ENCODE data around the gene ARHGAP33. TPM values are rescaled to one million over a fixed set of nuclear protein-coding genes. Genes with fewer than 3 reads are reported as not detected.

Gene ARHGAP33
- polyA plus RNA-seq, 1 donor from 2014 or later = 20.5 TPM

DNA sequence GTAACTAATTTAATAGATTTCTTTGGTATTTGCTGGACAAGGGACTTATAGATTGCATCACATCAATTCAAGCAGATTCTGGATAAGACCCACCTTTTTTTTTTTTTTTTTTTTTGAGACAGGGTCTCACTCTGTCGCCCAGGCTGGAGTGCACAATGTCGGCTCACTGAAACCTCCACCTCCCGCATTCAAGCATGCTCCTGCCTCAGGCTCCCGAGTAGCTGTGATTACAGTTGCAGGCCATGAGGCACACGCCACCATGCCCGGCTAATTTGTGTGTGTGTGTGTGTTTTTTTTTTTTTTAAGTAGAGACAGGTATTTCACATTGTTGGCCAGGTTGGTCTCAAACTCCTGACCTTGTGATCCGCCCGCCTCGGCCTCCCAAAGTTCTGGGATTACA is 41.5 kb downstream of the ARHGAP33 start:
- H3K9ac ChIP-seq (ENCODE audit: low read length) = no peak overlapping the region
- no peak overlapping the region for H3K4me2 ChIP-seq (ENCODE audit: low read length)
- H3K79me2 ChIP-seq (replicated peaks; ENCODE audit: insufficient read depth, low read length) = no peaks in the 10 kb centered on the region
- H3K9me2 ChIP-seq (ENCODE audit: insufficient read depth, low read length) = no peaks in the 10 kb centered on the region
- H2AFZ ChIP-seq (ENCODE audit: low read depth, low read length) = no peak overlapping the region
- H3K9me3 ChIP-seq (ENCODE audit: low read length) = no peaks in the 10 kb centered on the region
- TF ChIP-seq POLR2AphosphoS5 (IDR thresholded peaks at IDR 0.05) = no peak
- TF ChIP-seq EZH2 (IDR thresholded peaks at IDR 0.05; ENCODE audit: borderline replicate concordance, insufficient read depth, low read length, poor library complexity, severe bottlenecking) = no peak
- no peak for TF ChIP-seq SMC3 (conservative IDR thresholded peaks at IDR 0.05; ENCODE audit: poor library complexity)
- TF ChIP-seq EP300 (conservative IDR thresholded peaks at IDR 0.05; ENCODE audit: poor library complexity, severe bottlenecking) = no peak
- TF ChIP-seq RAD21 (conservative IDR thresholded peaks at IDR 0.05) = no peak
- TF ChIP-seq, protein P1, sequence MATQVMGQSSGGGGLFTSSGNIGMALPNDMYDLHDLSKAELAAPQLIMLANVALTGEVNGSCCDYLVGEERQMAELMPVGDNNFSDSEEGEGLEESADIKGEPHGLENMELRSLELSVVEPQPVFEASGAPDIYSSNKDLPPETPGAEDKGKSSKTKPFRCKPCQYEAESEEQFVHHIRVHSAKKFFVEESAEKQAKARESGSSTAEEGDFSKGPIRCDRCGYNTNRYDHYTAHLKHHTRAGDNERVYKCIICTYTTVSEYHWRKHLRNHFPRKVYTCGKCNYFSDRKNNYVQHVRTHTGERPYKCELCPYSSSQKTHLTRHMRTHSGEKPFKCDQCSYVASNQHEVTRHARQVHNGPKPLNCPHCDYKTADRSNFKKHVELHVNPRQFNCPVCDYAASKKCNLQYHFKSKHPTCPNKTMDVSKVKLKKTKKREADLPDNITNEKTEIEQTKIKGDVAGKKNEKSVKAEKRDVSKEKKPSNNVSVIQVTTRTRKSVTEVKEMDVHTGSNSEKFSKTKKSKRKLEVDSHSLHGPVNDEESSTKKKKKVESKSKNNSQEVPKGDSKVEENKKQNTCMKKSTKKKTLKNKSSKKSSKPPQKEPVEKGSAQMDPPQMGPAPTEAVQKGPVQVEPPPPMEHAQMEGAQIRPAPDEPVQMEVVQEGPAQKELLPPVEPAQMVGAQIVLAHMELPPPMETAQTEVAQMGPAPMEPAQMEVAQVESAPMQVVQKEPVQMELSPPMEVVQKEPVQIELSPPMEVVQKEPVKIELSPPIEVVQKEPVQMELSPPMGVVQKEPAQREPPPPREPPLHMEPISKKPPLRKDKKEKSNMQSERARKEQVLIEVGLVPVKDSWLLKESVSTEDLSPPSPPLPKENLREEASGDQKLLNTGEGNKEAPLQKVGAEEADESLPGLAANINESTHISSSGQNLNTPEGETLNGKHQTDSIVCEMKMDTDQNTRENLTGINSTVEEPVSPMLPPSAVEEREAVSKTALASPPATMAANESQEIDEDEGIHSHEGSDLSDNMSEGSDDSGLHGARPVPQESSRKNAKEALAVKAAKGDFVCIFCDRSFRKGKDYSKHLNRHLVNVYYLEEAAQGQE (IDR thresholded peaks at IDR 0.05; ENCODE audit: borderline replicate concordance) = no peak
- TF ChIP-seq TAF1 (IDR thresholded peaks at IDR 0.05; ENCODE audit: low read depth) = no peak
- TF ChIP-seq, protein P2, sequence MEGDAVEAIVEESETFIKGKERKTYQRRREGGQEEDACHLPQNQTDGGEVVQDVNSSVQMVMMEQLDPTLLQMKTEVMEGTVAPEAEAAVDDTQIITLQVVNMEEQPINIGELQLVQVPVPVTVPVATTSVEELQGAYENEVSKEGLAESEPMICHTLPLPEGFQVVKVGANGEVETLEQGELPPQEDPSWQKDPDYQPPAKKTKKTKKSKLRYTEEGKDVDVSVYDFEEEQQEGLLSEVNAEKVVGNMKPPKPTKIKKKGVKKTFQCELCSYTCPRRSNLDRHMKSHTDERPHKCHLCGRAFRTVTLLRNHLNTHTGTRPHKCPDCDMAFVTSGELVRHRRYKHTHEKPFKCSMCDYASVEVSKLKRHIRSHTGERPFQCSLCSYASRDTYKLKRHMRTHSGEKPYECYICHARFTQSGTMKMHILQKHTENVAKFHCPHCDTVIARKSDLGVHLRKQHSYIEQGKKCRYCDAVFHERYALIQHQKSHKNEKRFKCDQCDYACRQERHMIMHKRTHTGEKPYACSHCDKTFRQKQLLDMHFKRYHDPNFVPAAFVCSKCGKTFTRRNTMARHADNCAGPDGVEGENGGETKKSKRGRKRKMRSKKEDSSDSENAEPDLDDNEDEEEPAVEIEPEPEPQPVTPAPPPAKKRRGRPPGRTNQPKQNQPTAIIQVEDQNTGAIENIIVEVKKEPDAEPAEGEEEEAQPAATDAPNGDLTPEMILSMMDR (IDR thresholded peaks at IDR 0.05; ENCODE audit: poor library complexity, severe bottlenecking) = no peak
- no peak for TF ChIP-seq MXI1 (conservative IDR thresholded peaks at IDR 0.05; ENCODE audit: poor library complexity, severe bottlenecking)
- no peak overlapping the region for H3K4me3 ChIP-seq (ENCODE audit: low read length)
- no peaks in the 10 kb centered on the region for H3K36me3 ChIP-seq (ENCODE audit: insufficient read depth, low read length)
- H4K20me1 ChIP-seq (ENCODE audit: insufficient read depth) = no peaks in the 10 kb centered on the region
- no peaks in the 10 kb centered on the region for H3F3A ChIP-seq (ENCODE audit: insufficient read depth, low read length, poor library complexity, severe bottlenecking)
- H3K27me3 ChIP-seq (ENCODE audit: insufficient read depth, low read depth, low read length) = no peaks in the 10 kb centered on the region
- H3K27ac ChIP-seq (ENCODE audit: low read length) = no peak overlapping the region

DNA sequence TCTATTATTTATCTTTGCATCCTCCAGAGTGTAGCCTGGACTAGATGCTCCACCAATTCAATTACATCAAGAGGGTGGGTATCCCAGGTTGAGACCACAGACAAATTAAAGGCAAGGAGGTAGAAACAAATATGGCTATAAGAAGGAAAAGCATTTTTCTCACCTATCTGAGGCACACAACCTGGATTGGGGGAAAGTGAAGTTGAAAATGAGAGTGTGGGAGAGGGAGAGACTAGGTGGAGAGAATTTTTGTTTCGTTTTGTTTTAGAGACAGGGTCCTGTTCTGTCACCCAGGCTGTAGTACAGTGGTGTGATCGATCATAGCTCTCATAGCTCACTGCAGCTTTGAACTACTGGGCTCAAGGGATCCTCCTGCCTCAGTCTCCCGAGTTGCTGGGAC is 43.1 kb downstream of the ARHGAP33 start:
- Histone ChIP-seq H3K36me3 (ENCODE audit: insufficient read depth, low read length) (no peaks in the 10 kb centered on the region), H3K9me3 (ENCODE audit: low read length) (no peaks in the 10 kb centered on the region), H3K9ac (ENCODE audit: low read length) (no peak overlapping the region), H3K27ac (ENCODE audit: low read length) (no peak overlapping the region), H3K4me3 (ENCODE audit: low read length) (no peak overlapping the region), H3K4me2 (ENCODE audit: low read length) (no peak overlapping the region), H3K9me2 (ENCODE audit: insufficient read depth, low read length) (no peaks in the 10 kb centered on the region), H4K20me1 (ENCODE audit: insufficient read depth) (no peaks in the 10 kb centered on the region), H3F3A (ENCODE audit: insufficient read depth, low read length, poor library complexity, severe bottlenecking) (no peaks in the 10 kb centered on the region), H2AFZ (ENCODE audit: low read depth, low read length) (no peak overlapping the region), H3K79me2 (replicated peaks; ENCODE audit: insufficient read depth, low read length) (no peaks in the 10 kb centered on the region), H3K27me3 (ENCODE audit: insufficient read depth, low read depth, low read length) (no peaks in the 10 kb centered on the region)
- TF ChIP-seq TAF1 (IDR thresholded peaks at IDR 0.05; ENCODE audit: low read depth) = no peak
- no peak for TF ChIP-seq EZH2 (IDR thresholded peaks at IDR 0.05; ENCODE audit: borderline replicate concordance, insufficient read depth, low read length, poor library complexity, severe bottlenecking)
- no peak for TF ChIP-seq MXI1 (conservative IDR thresholded peaks at IDR 0.05; ENCODE audit: poor library complexity, severe bottlenecking)
- TF ChIP-seq, protein P2 (IDR thresholded peaks at IDR 0.05; ENCODE audit: poor library complexity, severe bottlenecking) = no peak
- TF ChIP-seq RAD21 (conservative IDR thresholded peaks at IDR 0.05) = no peak
- TF ChIP-seq SMC3 (conservative IDR thresholded peaks at IDR 0.05; ENCODE audit: poor library complexity) = no peak
- TF ChIP-seq, protein P1 (IDR thresholded peaks at IDR 0.05; ENCODE audit: borderline replicate concordance) = no peak
- TF ChIP-seq POLR2AphosphoS5 (IDR thresholded peaks at IDR 0.05) = no peak
- no peak for TF ChIP-seq EP300 (conservative IDR thresholded peaks at IDR 0.05; ENCODE audit: poor library complexity, severe bottlenecking)
